Fibroblast of lung (primary cell): ENCODE results near the gene PLEKHG4B. TPM values are rescaled to one million over a fixed set of nuclear protein-coding genes. Genes with fewer than 3 reads are reported as not detected.

Source experiments
- DNase-seq, 2 donors: peaks; one replicate each; pipeline versions ENCODE4 v3.0.0 to v3.0.0-alpha.2; 2010; ENCODE audit warnings: low read depth in 2 of 2
- H2AFZ ChIP-seq: 2 replicates; pipeline ENCODE4 v1.5.1; 2012; ENCODE audit warnings: low read length, control low read depth, inconsistent platforms
- H3K27ac ChIP-seq: 2 replicates; pipeline ENCODE4 v1.5.1; 2011; ENCODE audit warnings: low read length, control low read depth; ENCODE audit not compliant: insufficient read depth
- H3K27me3 ChIP-seq: 2 replicates; pipeline ENCODE4 v1.5.1; 2011; ENCODE audit warnings: mild to moderate bottlenecking, low read length; ENCODE audit not compliant: control insufficient read depth, insufficient read depth
- H3K36me3 ChIP-seq: 2 replicates; pipeline ENCODE4 v1.5.1; 2011; ENCODE audit warnings: low read length; ENCODE audit not compliant: control insufficient read depth, insufficient read depth
- H3K4me1 ChIP-seq: 2 replicates; pipeline ENCODE4 v1.5.1; 2011; ENCODE audit warnings: low read length; ENCODE audit not compliant: control insufficient read depth, insufficient read depth; ENCODE audit errors: extremely low read depth
- H3K4me2 ChIP-seq: 2 replicates; pipeline ENCODE4 v1.5.1; 2011; ENCODE audit warnings: low read length, control low read depth; ENCODE audit not compliant: insufficient read depth; ENCODE audit errors: extremely low read depth
- H3K4me3 ChIP-seq, 4 experiments: fragments of 200-600 bp in 1 of 4; sonication (generic) in 1 of 4; replicated peaks in 1 of 4; 2 replicates each; pipeline ENCODE4 v1.5.1; 2011 to 2016; ENCODE audit warnings: low read length in 4 of 4, low read depth in 3 of 4, mild to moderate bottlenecking in 3 of 4, control low read depth in 2 of 4, inconsistent platforms in 1 of 4, mixed read lengths in 1 of 4; ENCODE audit not compliant: insufficient read depth in 1 of 4; ENCODE audit errors: control extremely low read depth in 1 of 4
- H3K79me2 ChIP-seq: 2 replicates; pipeline ENCODE4 v1.5.1; 2012; ENCODE audit warnings: mild to moderate bottlenecking, low read length, inconsistent platforms; ENCODE audit not compliant: control insufficient read depth, insufficient read depth
- H3K9ac ChIP-seq: 2 replicates; pipeline ENCODE4 v1.5.1; 2011; ENCODE audit warnings: mild to moderate bottlenecking, low read length, control low read depth; ENCODE audit not compliant: insufficient read depth
- H3K9me3 ChIP-seq: 2 replicates; pipeline ENCODE4 v1.5.1; 2012; ENCODE audit warnings: low read depth, low read length; ENCODE audit not compliant: control insufficient read depth, insufficient read depth
- H4K20me1 ChIP-seq: 2 replicates; pipeline ENCODE4 v1.5.1; 2011; ENCODE audit warnings: low read length; ENCODE audit not compliant: control insufficient read depth, insufficient read depth; ENCODE audit errors: extremely low read depth
- EZH2 ChIP-seq: IDR thresholded peaks from 2 replicates; pipeline ENCODE4 v1.5.1; 2012; ENCODE audit warnings: low read length, control low read depth, mild to moderate bottlenecking; ENCODE audit errors: missing control alignments
- polyA plus RNA-seq, 2 donors: library from polyadenylated mRNA; depleted of rRNA in 1 of 2; stranded (reverse) in 1 of 2; unstranded in 1 of 2; fragments of >200 nt; gene quantifications; 2 replicates each; pipeline ENCODE4 v1.2.1, GENCODE V29; 2011 to 2012; ENCODE audit warnings: missing spikeins in 1 of 2
- total RNA-seq: library from RNA; depleted of rRNA; stranded (reverse); fragments of >200 nt; gene quantifications from 2 replicates; pipeline ENCODE4 v1.2.1, GENCODE V29; 2014
- TF ChIP-seq, protein P1 (sequence below), 2 donors: IDR thresholded peaks in 1 of 2; conservative IDR thresholded peaks in 1 of 2; 1 replicate in 1 of 2; 2 replicates in 1 of 2; pipeline ENCODE4 v1.5.1; 2011 to 2012; ENCODE audit warnings: low read length in 2 of 2, control low read depth in 1 of 2, inconsistent platforms in 1 of 2, low read depth in 1 of 2, mild to moderate bottlenecking in 1 of 2

Gene PLEKHG4B
- total and polyA plus RNA-seq, 2 donors (not counting 1 experiment from before 2014, with no cell fraction given): under 0.01 to 0.08 TPM

GRCh38 chr5:82570-82969 is 9.4 kb upstream of the PLEKHG4B start:
- Histone ChIP-seq H3K4me1 (no peaks in the 10 kb centered on the region), H3K4me2 (no peak overlapping the region), H3K36me3 (no peaks in the 10 kb centered on the region), H3K4me3 (no peak overlapping the region), H3K9me3 (no peaks in the 10 kb centered on the region), H3K79me2 (no peaks in the 10 kb centered on the region), H3K9ac (no peak overlapping the region), H4K20me1 (no peaks in the 10 kb centered on the region), H3K27ac (no peak overlapping the region), H2AFZ (no peak overlapping the region), H3K27me3 (peaks cover 14% of the 10 kb centered on the region)
- DNase-seq: peak in 1 of 2 donors; percentile 4
- no peak for TF ChIP-seq EZH2
- TF ChIP-seq, protein P1, sequence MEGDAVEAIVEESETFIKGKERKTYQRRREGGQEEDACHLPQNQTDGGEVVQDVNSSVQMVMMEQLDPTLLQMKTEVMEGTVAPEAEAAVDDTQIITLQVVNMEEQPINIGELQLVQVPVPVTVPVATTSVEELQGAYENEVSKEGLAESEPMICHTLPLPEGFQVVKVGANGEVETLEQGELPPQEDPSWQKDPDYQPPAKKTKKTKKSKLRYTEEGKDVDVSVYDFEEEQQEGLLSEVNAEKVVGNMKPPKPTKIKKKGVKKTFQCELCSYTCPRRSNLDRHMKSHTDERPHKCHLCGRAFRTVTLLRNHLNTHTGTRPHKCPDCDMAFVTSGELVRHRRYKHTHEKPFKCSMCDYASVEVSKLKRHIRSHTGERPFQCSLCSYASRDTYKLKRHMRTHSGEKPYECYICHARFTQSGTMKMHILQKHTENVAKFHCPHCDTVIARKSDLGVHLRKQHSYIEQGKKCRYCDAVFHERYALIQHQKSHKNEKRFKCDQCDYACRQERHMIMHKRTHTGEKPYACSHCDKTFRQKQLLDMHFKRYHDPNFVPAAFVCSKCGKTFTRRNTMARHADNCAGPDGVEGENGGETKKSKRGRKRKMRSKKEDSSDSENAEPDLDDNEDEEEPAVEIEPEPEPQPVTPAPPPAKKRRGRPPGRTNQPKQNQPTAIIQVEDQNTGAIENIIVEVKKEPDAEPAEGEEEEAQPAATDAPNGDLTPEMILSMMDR (conservative IDR thresholded peaks at IDR 0.05 in 1 of 2, IDR thresholded peaks at IDR 0.05 in 1 of 2; ENCODE audit: low read depth in 1 of 2, low read length in 2 of 2): no peak

DNA sequence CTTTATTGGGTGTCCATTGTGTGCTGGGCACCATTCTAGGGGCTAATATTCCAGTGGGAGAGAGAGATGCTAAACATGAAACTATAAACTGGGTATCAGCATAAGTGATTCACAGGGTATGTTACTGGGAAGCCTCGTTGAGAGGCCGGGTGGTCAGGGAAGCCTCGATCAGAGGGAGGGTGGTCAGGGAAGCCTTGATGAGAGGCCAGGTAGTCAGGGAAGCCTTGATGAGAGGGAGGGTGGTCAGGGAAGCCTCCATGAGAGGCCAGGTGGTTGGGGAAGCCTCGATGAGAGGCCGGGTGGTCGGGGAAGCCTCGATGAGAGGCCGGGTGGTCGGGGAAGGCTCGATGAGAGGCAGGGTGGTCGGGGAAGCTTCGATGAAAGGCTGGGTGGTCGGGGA is 8.9 kb upstream of the PLEKHG4B start:
- no peaks in the 10 kb centered on the region for H4K20me1 ChIP-seq
- H3K9me3 ChIP-seq: no peaks in the 10 kb centered on the region
- H3K4me3 ChIP-seq: no peak overlapping the region
- no peak overlapping the region for H3K27ac ChIP-seq
- no peak overlapping the region for H3K4me2 ChIP-seq
- no peak overlapping the region for H2AFZ ChIP-seq
- peaks cover 14% of the 10 kb centered on the region for H3K27me3 ChIP-seq
- H3K9ac ChIP-seq: no peak overlapping the region
- DNase-seq: no peak
- no peaks in the 10 kb centered on the region for H3K4me1 ChIP-seq
- no peak for TF ChIP-seq EZH2
- TF ChIP-seq, protein P1 (conservative IDR thresholded peaks at IDR 0.05 in 1 of 2, IDR thresholded peaks at IDR 0.05 in 1 of 2; ENCODE audit: low read depth in 1 of 2, low read length in 2 of 2): no peak
- no peaks in the 10 kb centered on the region for H3K36me3 ChIP-seq
- H3K79me2 ChIP-seq: no peaks in the 10 kb centered on the region

GRCh38 chr5:85334-85995 is 6.5 kb upstream of the PLEKHG4B start:
- Histone ChIP-seq H3K9ac (no peak overlapping the region), H2AFZ (no peak overlapping the region), H3K36me3 (no peaks in the 10 kb centered on the region), H3K27ac (no peak overlapping the region), H3K4me1 (no peaks in the 10 kb centered on the region), H4K20me1 (no peaks in the 10 kb centered on the region), H3K79me2 (no peaks in the 10 kb centered on the region), H3K4me2 (no peak overlapping the region), H3K9me3 (no peaks in the 10 kb centered on the region), H3K27me3 (peaks cover 30% of the 10 kb centered on the region), H3K4me3 (no peak overlapping the region)
- TF ChIP-seq EZH2: no peak
- TF ChIP-seq, protein P1 (conservative IDR thresholded peaks at IDR 0.05 in 1 of 2, IDR thresholded peaks at IDR 0.05 in 1 of 2; ENCODE audit: low read depth in 1 of 2, low read length in 2 of 2): no peak
- DNase-seq: no peak
